Mesothelial cell of epicardium (in vitro differentiated cells): Measurements from ENCODE around the gene ANKS1B. TPM values are rescaled to one million over a fixed set of nuclear protein-coding genes. Genes with fewer than 3 reads are reported as not detected.
"Not testable (repeated sequence)": the region's sequence is repeated elsewhere in the genome, so short reads cannot be mapped to it uniquely, and the experiment has no call there.

Source experiments
- DNase-seq, 2 experiments: peaks; one replicate each; pipeline ENCODE4 v3.0.0; 2021; ENCODE audit warnings: low spot score in 2 of 2; ENCODE audit not compliant: unreplicated experiment in 2 of 2
- H3K27ac Mint-ChIP-seq: 2 replicates; pipeline ENCODE4 v1.8.0; 2021; ENCODE audit warnings: mixed read lengths
- H3K27me3 Mint-ChIP-seq: 2 replicates; pipeline ENCODE4 v1.8.0; 2021; ENCODE audit warnings: low read depth, mixed read lengths
- H3K36me3 Mint-ChIP-seq: 2 replicates; pipeline ENCODE4 v1.8.0; 2021; ENCODE audit warnings: mixed read lengths
- H3K4me1 Mint-ChIP-seq: 2 replicates; pipeline ENCODE4 v1.8.0; 2021; ENCODE audit warnings: mixed read lengths
- H3K4me3 Mint-ChIP-seq: 2 replicates; pipeline ENCODE4 v1.8.0; 2021; ENCODE audit warnings: mild to moderate bottlenecking, moderate library complexity, mixed read lengths
- H3K9me3 Mint-ChIP-seq: 2 replicates; pipeline ENCODE4 v1.8.0; 2021; ENCODE audit warnings: mixed read lengths
- CTCF ChIP-seq: fragments of 200-600 bp; sonication (generic); IDR thresholded peaks from one replicate; pipeline ENCODE4 v1.5.0; 2021; ENCODE audit warnings: antibody characterized with exemption; ENCODE audit not compliant: unreplicated experiment
- total RNA-seq: library from RNA; stranded (reverse); gene quantifications from 3 replicates; pipeline ENCODE4 v1.2.1, GENCODE V29; 2021

The ANKS1B gene
- total RNA-seq, 1 donor from 2014 or later = 8.8 TPM

- H3K27ac Mint-ChIP-seq = no peak overlapping the region
- no peak for DNase-seq
- no peak for TF ChIP-seq CTCF
- peaks cover 2% of the 10 kb centered on the region for H3K36me3 Mint-ChIP-seq
- no peaks in the 10 kb centered on the region for H3K4me1 Mint-ChIP-seq
- no peaks in the 10 kb centered on the region for H3K27me3 Mint-ChIP-seq
- H3K4me3 Mint-ChIP-seq = no peak overlapping the region
- H3K9me3 Mint-ChIP-seq = peaks cover 19% of the 10 kb centered on the region
Observed at GRCh38 chr12:100020370-100020769, 35.6 kb upstream of the ANKS1B start.

- H3K4me3 Mint-ChIP-seq = no peak overlapping the region
- H3K27ac Mint-ChIP-seq = no peak overlapping the region
- no peaks in the 10 kb centered on the region for H3K27me3 Mint-ChIP-seq
- peaks cover 2% of the 10 kb centered on the region for H3K36me3 Mint-ChIP-seq
- H3K9me3 Mint-ChIP-seq = peaks cover 18% of the 10 kb centered on the region
- DNase-seq = no peak
- H3K4me1 Mint-ChIP-seq = no peaks in the 10 kb centered on the region
- no peak for TF ChIP-seq CTCF
Observed at GRCh38 chr12:100017056-100017455, 32.3 kb upstream of the ANKS1B start.

- H3K9me3 Mint-ChIP-seq = peaks cover 14% of the 10 kb centered on the region
- not testable (repeated sequence) for H3K4me1 Mint-ChIP-seq, H3K36me3 Mint-ChIP-seq, H3K4me3 Mint-ChIP-seq, H3K27me3 Mint-ChIP-seq, H3K27ac Mint-ChIP-seq, DNase-seq
Observed at GRCh38 chr12:100016304-100016703, 31.6 kb upstream of the ANKS1B start.

GRCh38 chr12:100005846-100006245, 21.1 kb upstream of the ANKS1B start:
- H3K27ac Mint-ChIP-seq, H3K36me3 Mint-ChIP-seq, H3K9me3 Mint-ChIP-seq, H3K4me3 Mint-ChIP-seq, H3K27me3 Mint-ChIP-seq, H3K4me1 Mint-ChIP-seq, DNase-seq: not testable (repeated sequence)

GRCh38 chr12:99997806-99998205, 13.1 kb upstream of the ANKS1B start:
- Mint-ChIP-seq H3K36me3 (no peaks in the 10 kb centered on the region), H3K27ac (no peak overlapping the region), H3K27me3 (peaks cover 3% of the 10 kb centered on the region), H3K4me1 (no peaks in the 10 kb centered on the region), H3K9me3 (peaks cover 19% of the 10 kb centered on the region), H3K4me3 (no peak overlapping the region)
- no peak for DNase-seq
- no peak for TF ChIP-seq CTCF

GRCh38 chr12:99996095-99996494, 11.4 kb upstream of the ANKS1B start:
- H3K4me1 Mint-ChIP-seq = no peaks in the 10 kb centered on the region

More at GRCh38 chr12:99996095-99996494, 11.4 kb upstream of the ANKS1B start:
- DNase-seq = no peak
- peaks cover 19% of the 10 kb centered on the region for H3K9me3 Mint-ChIP-seq
- TF ChIP-seq CTCF = no peak
- peaks cover 8% of the 10 kb centered on the region for H3K27me3 Mint-ChIP-seq
- no peaks in the 10 kb centered on the region for H3K36me3 Mint-ChIP-seq
- H3K27ac Mint-ChIP-seq = no peak overlapping the region
- no peak overlapping the region for H3K4me3 Mint-ChIP-seq
